ENCODE results near the gene C13orf46. TPM values are rescaled to one million over a fixed set of nuclear protein-coding genes. Genes with fewer than 3 reads are reported as not detected.

Gene C13orf46
- total RNA-seq, 1 experiment from 2014 or later = not detected

DNA sequence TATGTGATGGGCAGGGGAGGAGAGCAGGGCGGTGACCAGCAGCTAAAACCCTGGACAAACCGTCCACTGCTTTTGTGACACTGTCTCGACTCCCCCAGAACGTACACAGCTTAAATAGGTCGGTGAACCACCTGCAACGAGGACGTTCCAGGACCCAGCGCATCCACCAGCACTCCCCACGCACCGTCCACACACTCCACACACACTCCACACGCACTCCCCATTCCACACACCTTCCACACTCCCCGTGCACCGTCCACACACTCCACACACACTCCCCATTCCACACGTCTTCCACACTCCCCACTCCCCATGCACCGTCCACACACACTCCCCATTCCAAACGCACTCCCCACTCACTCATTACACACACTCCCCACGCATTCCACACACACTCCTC is 38.3 kb upstream of the C13orf46 start:
- DNase-seq (ENCODE audit: low read depth) = no peak
- in situ Hi-C loops (cut with HindIII; ENCODE audit: low pct_unique_long_range_greater_than_20kb, low sequenced_read_pairs) = no loop called here

DNA sequence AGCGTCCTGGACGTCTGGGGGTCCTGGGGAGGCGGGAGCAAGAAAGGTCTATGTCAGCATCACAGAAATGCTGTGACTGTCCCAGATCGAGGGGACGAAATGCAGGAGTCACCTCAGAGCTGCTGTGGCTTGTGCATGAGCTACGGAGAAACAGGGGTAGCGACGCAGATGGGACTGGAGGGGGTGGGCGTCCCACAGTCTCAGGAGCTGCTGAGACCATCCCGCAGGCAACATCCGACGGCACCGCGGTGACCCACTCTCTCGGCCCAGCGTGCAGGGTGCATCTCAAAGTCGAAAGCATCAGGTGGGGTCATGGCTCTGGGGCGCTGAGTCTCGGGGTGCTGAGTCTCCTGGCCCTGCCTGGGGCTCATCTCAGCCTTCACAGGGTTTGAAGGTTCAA is 37.4 kb upstream of the C13orf46 start:
- DNase-seq (ENCODE audit: low read depth) = no peak
- in situ Hi-C loops (cut with HindIII; ENCODE audit: low pct_unique_long_range_greater_than_20kb, low sequenced_read_pairs) = no loop called here

DNA sequence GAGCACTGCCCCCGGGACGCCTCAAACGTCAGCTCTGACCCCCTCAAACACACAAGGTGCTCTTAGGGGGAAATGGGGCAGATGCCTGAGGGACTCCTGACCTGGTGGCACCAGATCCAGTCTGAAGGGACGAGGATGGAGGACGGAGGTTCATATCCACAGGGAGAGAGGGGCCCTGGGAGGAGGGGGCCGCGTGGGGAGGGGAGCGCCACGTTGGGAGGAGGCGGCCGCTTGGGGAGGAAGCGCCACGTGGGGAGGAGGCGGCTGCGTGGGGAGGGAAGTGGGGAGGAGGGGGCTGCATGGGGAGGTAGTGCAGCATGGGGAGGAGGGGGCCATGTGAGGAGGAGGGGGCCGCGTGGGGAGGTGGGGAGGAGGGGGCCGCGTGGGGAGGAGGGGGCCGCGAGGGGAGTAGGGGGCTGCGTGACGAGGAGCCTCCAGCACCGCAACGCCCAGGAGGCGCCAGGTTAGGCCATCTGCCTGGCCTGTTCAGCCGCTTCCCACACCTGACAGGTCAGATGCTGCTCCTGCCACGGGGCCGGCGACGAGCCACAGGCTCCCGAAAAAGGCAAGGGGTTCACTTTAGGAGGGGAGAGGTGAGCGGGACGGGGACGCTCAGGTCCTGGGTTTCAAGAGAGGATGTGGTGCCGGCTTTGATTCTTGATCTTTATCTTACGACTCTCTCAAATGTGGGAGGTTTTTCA is 36.7 kb upstream of the C13orf46 start:
- in situ Hi-C loops (cut with HindIII; ENCODE audit: low pct_unique_long_range_greater_than_20kb, low sequenced_read_pairs) = no loop called here
- no peak for DNase-seq (ENCODE audit: low read depth)

DNA sequence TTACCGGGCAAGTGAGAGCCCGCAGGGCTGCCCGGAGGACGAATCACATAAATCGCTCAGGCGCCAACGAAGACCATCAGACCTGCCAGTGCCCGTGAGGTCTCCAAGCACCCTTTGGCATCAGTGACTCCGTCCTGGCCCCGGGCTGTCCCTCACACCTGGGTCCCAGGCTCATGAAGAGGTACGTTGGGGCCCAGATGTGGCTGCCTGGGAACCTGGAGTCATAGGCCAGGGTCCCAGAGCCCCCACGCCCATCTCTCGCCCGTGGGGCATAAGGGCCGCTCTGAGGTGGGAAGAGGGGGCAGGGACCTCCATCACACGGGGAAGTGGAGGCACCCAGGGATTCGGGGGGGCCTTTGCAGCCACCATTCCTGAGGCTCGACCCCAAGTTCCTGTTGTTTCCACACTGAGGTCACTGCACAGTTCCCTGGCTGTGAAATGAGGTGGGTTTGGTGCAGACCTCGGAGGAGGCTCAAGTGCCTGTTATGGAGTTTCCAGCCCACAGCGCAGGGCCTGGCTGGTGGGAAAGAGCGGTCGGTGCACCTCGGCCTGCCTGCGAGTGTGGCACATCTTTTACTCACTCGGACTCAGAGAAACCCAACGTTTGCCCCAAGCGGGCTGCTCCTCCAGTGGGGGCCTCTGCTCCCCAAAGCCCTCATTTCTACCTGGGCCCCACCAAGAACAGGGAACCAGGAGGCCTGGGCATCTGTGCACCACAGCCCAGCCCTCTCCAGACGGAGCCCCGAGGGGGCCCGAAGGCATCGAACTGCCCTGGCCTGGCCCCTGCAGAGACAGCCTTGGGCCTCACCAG is 35.9 kb upstream of the C13orf46 start:
- in situ Hi-C loops (cut with HindIII; ENCODE audit: low pct_unique_long_range_greater_than_20kb, low sequenced_read_pairs) = no loop called here
- DNase-seq (ENCODE audit: low read depth) = no peak

DNA sequence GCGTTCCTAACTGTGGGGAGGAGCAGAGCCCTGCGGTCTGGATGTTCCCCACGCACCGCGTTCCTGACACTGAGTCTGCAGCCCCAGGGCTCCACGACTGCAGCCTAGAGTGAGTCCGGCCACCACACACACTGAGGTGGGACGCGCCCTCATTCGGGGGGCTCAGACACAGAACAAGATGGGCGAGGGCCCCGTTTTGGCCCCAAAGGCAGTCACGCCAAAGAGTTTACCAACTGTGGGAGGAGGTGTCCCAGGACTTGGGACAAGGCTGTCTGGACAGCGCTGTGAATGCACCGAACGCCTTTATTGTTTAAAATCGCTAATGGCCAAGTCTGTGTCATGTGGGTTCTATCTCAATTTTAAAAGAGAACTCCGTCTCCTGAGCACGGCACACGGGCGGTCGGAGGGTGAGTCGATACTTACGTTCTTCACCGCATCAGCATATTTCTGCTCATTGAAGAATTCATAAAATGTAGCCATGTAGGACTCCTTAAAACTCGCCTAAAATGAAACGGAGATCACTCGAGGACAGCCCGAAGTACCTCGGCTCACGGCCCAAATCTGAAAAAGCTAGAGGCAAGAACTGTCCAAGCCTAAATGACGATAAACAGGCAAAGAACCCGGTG is 35.2 kb upstream of the C13orf46 start:
- in situ Hi-C loops (cut with HindIII; ENCODE audit: low pct_unique_long_range_greater_than_20kb, low sequenced_read_pairs) = no loop called here
- DNase-seq (ENCODE audit: low read depth) = no peak

DNA sequence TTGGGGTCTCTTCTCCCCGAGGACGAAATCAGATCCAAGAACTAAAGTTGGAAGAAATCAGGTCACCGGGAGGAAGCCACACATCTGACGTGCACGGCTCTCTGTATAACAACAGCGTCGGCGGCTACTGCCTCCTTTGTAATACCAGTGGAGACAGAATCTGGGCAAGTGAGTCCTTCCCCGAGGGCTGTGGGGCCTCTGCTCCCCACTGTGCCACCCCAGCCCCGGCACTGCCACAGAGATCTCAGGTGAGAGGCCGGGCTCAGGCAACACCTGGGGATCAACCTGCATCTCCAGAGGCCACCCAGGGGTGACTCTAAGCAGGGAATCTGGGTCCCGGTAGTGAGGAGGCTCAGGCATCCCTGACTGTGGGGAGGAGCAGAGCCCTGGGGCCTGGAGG is 33.7 kb upstream of the C13orf46 start:
- in situ Hi-C loops (cut with HindIII; ENCODE audit: low pct_unique_long_range_greater_than_20kb, low sequenced_read_pairs) = no loop called here
- DNase-seq (ENCODE audit: low read depth) = no peak

DNA sequence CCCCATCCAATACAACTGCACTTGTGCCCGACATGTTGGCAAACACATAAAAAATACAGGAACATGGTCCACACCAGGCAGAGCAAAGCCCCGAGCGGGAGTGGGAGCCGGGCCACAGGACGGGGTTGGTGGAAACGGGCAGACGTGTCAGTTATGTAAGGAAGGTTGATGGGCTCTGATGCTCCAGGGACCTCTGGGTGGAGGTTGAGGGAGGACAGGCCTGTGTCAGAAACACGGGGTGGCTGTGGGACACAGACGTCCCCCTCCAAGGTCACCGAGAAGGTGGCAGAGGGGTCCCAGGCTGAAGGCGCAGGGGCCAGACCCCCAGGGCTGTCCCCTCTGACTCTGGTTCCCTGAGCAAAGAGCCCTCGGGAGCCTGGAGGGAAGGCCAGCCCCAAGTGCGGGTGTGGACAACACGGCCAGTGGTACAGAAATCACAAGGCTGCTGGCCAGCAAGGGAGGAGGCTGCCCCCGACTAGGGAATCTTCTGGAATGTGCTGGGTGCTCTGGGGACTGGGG is 31.4 kb upstream of the C13orf46 start:
- DNase-seq (ENCODE audit: low read depth) = no peak
- in situ Hi-C loops (cut with HindIII; ENCODE audit: low pct_unique_long_range_greater_than_20kb, low sequenced_read_pairs) = no loop called here

DNA sequence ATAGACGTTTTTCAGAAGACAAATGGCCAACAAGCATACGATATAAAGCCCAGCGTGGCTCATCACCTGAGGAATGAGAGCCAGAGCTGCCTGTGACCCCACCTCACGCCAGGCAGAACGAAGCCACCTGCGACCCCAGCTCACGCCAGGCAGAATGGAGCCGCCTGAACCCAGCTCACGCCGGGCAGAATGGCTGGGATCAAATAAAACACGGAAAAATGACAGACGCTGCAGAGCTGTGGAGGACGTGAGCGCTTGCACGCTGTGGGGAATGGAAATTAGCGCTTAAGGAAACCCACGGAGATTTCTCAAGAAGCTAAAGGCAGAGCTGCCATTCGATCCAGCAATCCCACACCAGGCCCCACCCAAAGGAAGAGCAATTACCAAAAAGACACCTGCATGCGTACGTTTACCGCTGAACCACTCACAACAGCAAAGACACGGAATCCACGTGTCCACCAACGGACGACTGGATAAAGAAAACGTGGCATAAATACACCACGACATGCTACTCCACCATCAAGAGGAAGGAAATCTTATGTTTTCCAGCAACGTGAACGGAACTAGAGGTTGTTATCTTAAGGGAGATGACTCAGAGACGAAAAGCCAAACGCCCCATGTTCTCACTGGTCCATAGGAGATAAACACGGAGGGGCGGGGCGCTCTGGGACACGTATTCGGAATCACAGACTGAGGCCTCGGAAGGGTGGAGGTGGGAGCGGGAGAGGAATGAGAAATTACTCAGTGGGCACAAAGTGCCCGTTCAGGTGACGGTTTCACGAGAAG is 30.7 kb upstream of the C13orf46 start:
- in situ Hi-C loops (cut with HindIII; ENCODE audit: low pct_unique_long_range_greater_than_20kb, low sequenced_read_pairs) = no loop called here
- DNase-seq (ENCODE audit: low read depth) = peak; percentile 59

DNA sequence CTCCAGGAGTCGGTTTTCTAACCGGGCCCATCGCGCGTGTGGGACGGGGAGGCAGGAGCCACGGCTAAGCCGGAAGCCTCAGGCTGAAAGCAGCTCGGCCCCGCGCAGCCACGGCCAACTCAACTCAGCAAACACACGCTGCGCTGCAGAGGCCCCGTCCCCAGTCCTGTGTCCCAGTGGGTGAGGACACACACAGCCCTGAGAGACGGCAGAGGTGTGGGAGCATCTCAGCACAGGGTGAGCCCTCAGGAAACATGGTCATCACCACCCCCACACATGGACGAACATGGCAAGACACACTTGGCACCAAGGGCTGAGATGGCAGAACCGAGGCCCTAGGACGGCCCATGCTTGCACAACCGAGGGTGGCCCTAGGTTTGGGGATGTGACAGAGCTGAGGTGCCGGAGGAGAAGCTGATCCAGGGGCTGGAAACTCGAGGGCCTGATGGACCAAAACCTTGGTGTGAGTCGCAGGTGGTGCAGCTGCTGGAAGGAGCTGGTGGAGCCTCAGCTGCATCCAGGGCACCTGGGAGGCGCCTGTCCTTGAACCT is 29.0 kb upstream of the C13orf46 start:
- in situ Hi-C loops (cut with HindIII; ENCODE audit: low pct_unique_long_range_greater_than_20kb, low sequenced_read_pairs) = no loop called here
- no peak for DNase-seq (ENCODE audit: low read depth)

DNA sequence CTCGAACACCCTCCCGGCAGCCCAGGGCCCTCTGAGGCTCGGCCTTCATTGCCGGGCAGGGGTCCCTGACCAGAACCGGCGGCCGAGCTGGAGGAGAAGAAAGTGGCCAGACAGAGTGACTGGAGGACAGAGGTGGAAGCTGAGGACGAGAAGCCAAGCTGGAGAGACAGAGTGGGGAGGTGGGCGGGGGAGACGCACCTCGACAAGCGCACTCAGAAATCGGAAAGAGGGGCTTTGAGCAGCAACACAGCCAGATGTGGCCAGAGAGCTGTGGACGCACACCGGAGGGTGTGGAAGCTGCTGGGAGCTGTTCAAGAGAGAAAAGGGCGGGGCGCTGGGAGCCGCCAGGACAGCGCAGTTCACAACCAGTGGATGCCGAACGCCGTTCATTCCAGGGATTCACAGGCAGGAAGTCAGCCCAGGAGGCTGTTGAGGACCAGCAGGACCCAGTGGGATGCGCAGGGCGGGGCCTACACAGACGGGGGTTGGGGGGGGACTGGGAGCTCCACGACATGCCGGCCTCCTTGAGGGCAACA is 28.2 kb upstream of the C13orf46 start:
- in situ Hi-C loops (cut with HindIII; ENCODE audit: low pct_unique_long_range_greater_than_20kb, low sequenced_read_pairs) = no loop called here
- no peak for DNase-seq (ENCODE audit: low read depth)

DNA sequence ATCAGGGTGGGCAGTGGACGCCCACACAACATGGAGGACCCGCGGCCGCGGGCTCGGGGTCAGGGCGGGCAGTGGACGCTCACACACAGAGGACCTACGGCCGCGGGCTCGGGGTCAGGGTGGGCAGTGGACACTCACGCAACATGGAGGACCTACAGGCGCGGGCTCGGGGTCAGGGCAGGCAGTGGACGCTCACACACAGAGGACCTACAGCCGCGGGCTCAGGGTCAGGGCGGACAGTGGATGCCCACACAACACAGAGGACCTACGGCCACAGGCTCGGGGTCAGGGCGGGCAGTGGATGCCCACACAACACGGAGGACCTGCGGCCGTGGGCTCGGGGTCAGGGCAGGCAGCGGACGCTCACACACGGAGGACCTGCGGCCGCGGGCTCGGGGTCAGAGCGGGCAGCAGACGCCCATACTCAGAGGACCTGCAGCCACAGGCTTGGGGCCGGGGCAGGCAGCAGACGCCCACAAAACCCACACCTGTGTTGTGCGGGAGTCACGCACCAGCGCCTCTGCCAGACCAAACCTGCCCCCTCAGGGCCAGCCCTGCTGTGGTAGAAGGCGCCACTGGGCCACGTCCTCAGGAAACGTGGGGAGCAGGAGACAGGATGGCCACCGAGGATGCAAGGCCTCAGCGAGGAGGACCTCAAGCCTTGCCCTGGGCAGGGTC is 27.6 kb upstream of the C13orf46 start:
- in situ Hi-C loops (cut with HindIII; ENCODE audit: low pct_unique_long_range_greater_than_20kb, low sequenced_read_pairs) = no loop called here
- no peak for DNase-seq (ENCODE audit: low read depth)

DNA sequence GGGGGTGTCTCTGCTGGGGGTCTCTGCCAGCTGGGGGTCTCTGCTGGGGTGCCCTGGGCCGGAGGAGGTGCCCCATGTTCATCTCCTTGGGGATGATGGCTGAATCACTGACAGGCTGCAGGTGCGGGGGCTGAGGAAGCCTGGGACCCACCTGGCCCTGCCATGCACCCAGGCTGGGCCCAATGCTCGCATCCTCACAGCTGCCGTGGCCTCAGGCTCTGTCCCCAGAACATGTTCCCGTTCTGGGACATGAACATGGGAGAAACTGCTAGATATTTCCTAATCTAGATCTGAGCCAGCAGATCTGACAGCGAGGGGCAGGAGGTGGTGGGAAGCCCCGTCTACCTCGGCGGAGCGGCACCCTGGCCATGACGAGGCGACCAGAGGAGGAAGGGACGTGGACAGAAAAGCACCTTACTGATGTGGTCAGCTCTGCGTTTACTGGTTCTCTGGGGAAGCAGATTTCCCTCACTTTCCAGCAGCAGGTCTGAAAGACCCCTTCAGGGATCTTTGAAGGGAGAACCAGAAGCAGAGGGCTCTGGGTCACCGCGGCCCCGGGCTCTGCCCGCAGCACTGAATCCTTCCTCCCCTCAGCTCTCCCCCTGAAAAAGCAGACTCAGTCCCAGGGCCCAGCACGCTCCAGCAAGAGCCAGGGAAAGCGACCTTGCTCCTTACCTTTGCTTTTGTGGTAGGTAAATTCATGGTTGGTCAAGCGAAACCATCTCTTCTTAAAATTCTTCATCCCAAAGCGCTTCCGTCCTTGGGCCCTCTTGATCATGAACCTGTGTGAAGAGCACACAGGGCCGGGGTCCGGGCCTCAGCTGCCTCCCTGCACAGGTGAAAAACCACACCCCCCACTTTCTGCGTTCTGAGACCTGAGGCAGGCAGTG is 26.5 kb upstream of the C13orf46 start:
- in situ Hi-C loops (cut with HindIII; ENCODE audit: low pct_unique_long_range_greater_than_20kb, low sequenced_read_pairs) = no loop called here
- no peak for DNase-seq (ENCODE audit: low read depth)

DNA sequence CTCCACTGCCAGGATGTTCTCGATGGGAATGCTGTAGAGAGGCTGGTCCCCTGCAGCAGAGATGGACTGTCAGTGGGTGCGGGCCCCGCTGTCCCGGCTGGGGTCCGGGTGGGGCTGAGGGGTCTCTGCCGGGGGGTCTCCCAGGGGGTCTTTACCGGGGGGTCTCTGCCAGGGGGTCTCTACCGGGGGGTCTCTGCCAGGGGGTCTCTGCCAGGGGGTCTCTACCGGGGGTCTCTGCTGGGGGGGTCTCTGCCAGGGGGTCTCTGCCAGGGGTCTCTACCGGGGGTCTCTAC is 25.7 kb upstream of the C13orf46 start:
- in situ Hi-C loops (cut with HindIII; ENCODE audit: low pct_unique_long_range_greater_than_20kb, low sequenced_read_pairs) = no loop called here
- DNase-seq (ENCODE audit: low read depth) = no peak

DNA sequence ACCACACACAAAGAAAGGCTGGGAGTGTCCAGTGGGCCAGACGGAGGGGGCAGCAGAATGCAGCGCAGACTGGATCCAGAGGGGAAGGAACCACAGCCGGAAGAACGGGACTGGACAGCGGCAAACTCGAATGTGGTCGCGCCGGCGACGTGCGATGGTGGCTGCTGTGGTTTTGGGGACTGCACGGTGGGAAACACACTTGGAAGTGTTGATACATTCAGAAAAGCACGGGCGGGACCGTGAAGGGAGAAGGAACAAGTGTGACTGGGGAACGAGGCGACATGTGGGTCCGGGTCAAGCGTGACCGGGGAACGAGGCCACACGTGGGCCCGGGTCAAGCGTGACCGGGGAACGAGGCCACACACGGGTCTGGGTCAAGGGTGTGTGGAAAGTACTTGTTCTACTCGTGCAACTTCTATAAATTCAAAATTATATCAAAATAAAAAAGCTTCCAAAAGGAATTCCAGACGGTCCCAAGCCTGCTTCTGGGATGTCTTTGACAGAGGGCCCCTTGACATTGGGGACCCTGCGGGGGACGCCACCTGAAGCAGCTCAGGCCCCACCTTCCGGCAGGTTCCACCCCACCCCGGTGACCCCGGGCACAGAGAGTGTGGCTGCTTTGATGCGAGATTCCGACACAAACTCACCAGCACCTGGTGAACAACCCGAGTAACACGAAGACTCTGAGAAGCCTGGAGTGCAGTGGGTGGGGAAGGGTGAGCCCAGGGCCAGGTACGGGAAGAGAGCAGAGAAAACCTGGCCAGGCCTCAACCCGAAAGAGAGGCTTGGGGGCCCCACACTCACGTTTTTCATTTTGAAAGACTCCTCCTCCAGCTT is 25.1 kb upstream of the C13orf46 start:
- in situ Hi-C loops (cut with HindIII; ENCODE audit: low pct_unique_long_range_greater_than_20kb, low sequenced_read_pairs) = no loop called here
- DNase-seq (ENCODE audit: low read depth) = no peak

DNA sequence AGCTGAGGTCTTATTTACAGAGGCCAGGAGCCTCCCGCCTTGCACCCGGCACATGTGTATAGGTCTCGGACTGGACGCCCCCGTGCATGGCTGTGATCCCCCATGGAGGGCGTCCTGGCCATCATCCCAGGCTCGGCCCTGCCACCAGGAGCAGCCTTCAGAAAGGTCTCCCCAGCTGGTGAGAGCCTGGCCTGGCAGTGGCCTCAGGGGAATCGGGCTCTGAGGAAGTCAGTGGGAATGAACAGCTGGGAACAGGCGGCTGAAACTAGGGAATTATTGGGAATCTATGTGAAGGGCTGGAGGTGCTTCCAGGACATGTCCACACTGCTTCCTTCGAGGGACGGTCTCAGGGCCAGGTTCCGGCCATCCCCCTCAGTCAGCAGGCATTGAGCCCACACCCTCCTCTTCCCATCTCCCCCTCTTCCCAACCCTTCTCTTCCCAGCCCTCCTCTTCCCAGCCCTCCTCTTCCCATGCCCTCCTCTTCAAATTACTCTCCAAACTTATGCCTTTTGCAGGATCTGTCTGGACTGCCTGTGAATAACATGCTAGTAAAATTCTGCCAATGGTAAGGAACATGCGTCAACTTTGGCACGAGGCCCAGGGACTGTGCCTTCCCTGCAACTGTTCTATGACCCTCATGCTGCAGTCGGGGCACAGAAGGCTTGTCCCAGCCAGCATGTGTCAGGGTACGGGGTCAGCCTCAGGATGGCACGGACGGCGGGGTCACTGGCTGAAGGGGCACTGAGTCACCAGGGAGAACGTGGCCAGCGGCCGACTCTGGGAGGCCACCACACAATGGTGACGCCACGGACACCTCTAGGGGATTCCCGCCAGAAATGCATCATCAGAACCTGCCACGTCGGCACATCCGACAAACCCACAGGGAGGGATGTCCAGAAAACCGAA is 24.2 kb upstream of the C13orf46 start:
- DNase-seq (ENCODE audit: low read depth) = no peak
- in situ Hi-C loops (cut with HindIII; ENCODE audit: low pct_unique_long_range_greater_than_20kb, low sequenced_read_pairs) = no loop called here
